PC-3 (cell line): ENCODE measurements around the gene NUDT15.
"Not testable (repeated sequence)": the region's sequence is repeated elsewhere in the genome, so short reads cannot be mapped to it uniquely, and the experiment has no call there.

Experiments
- EZH2 ChIP-seq: fragments of 300-600 bp; sonication (generic); IDR thresholded peaks from one replicate; pipeline ENCODE4 v1.6.1; 2017; ENCODE audit warnings: antibody characterized with exemption, mild to moderate bottlenecking, low read length; ENCODE audit not compliant: unreplicated experiment
- TF ChIP-seq, protein P1 (sequence below): fragments of 300-600 bp; sonication (generic); conservative IDR thresholded peaks from 2 replicates; pipeline ENCODE4 v1.5.1; 2017; ENCODE audit warnings: antibody characterized with exemption, low read depth, mild to moderate bottlenecking, low read length

DNA sequence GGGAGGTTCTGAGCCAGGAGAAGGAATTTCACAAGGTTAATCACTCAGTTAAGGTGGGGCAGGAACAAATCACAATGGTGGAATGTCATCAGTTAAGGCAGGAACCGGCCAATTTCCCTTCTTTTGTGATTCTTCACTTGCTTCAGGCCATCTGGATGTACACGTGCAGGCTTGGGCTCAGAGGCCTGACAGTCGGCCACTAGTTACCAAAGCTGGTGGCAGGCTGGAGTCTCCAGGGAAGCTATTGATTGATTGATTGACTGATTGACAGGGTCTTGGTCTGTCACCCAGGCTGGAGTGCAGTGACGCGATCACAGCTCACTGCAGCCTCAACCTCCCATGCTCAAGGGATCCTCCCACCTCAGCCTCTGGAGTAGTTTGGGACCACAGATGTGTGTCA lies 35.5 kb upstream of the NUDT15 start:
- not testable (repeated sequence) for TF ChIP-seq EZH2
- TF ChIP-seq, protein P1, sequence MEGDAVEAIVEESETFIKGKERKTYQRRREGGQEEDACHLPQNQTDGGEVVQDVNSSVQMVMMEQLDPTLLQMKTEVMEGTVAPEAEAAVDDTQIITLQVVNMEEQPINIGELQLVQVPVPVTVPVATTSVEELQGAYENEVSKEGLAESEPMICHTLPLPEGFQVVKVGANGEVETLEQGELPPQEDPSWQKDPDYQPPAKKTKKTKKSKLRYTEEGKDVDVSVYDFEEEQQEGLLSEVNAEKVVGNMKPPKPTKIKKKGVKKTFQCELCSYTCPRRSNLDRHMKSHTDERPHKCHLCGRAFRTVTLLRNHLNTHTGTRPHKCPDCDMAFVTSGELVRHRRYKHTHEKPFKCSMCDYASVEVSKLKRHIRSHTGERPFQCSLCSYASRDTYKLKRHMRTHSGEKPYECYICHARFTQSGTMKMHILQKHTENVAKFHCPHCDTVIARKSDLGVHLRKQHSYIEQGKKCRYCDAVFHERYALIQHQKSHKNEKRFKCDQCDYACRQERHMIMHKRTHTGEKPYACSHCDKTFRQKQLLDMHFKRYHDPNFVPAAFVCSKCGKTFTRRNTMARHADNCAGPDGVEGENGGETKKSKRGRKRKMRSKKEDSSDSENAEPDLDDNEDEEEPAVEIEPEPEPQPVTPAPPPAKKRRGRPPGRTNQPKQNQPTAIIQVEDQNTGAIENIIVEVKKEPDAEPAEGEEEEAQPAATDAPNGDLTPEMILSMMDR: not testable (repeated sequence)
